HG03469 (cell line): ENCODE results near the gene TNFRSF8.

Source experiments
- ATAC-seq: cut with Tn5 transposase; IDR thresholded peaks from one replicate; pipeline ENCODE4 v1.9.1; 2021; ENCODE audit warnings: mild to moderate bottlenecking, moderate library complexity, moderate number of reproducible peaks; ENCODE audit not compliant: unreplicated experiment

The TNFRSF8 gene

GRCh38 chr1:12153181-12153785 is 90.2 kb downstream of the TNFRSF8 start:
- no peak for ATAC-seq

- no peak for ATAC-seq
These were observed 92.2 kb downstream of the TNFRSF8 start for GRCh38 chr1:12155328-12155727.

- no peak for ATAC-seq
These were observed 94.5 kb downstream of the TNFRSF8 start for GRCh38 chr1:12157366-12158231.

GRCh38 chr1:12158357-12159092 is 95.4 kb downstream of the TNFRSF8 start:
- ATAC-seq: no peak

- no peak for ATAC-seq
These were observed 96.7 kb downstream of the TNFRSF8 start for GRCh38 chr1:12159816-12160215.

GRCh38 chr1:12161324-12161661 is 98.2 kb downstream of the TNFRSF8 start:
- no peak for ATAC-seq

- peak; percentile 52 for ATAC-seq
These were observed 98.8 kb downstream of the TNFRSF8 start for GRCh38 chr1:12161662-12162458.

GRCh38 chr1:12162459-12163137 is 99.5 kb downstream of the TNFRSF8 start:
- no peak for ATAC-seq

- ATAC-seq: no peak
These were observed 100.1 kb downstream of the TNFRSF8 start for GRCh38 chr1:12163210-12163609.

- no peak for ATAC-seq
These were observed 101.1 kb downstream of the TNFRSF8 start for GRCh38 chr1:12164210-12164609.

- no peak for ATAC-seq
These were observed 102.2 kb downstream of the TNFRSF8 start for GRCh38 chr1:12165342-12165741.

GRCh38 chr1:12166834-12167492 is 103.9 kb downstream of the TNFRSF8 start, which contains the start of gene TNFRSF1B:
Gene TNFRSF1B, plus strand, starts transcription at chr1:12166991. Its CDS starts 101 bp downstream, at chr1:12167092.
- no peak for ATAC-seq

- no peak for ATAC-seq
These were observed 104.7 kb downstream of the TNFRSF8 start for GRCh38 chr1:12167493-12168429.

- ATAC-seq: no peak
These were observed 105.5 kb downstream of the TNFRSF8 start for GRCh38 chr1:12168451-12169160.

GRCh38 chr1:12169442-12170135 is 106.5 kb downstream of the TNFRSF8 start:
- ATAC-seq: no peak

- no peak for ATAC-seq
These were observed 107.2 kb downstream of the TNFRSF8 start for GRCh38 chr1:12170263-12170671.
